ENCODE data around the gene RELL2.
A peak's percentile ranks its signal among the peaks of the same experiment; 100 is the strongest.

RELL2 gene

GRCh38 chr5:141634720-141635119, 2.1 kb upstream of the RELL2 start:
- DNase-seq: no peak
- no peaks in the 10 kb centered on the region for H3K9me3 Mint-ChIP-seq
- no peaks in the 10 kb centered on the region for H3K27me3 Mint-ChIP-seq
- peaks cover 32 to 44% of the 10 kb centered on the region in 2 donors for H3K4me1 Mint-ChIP-seq
- H3K27ac Mint-ChIP-seq: peak overlapping the region; percentile 60
- ATAC-seq (replicated peaks): no peak
- peaks cover 10 to 14% of the 10 kb centered on the region in 2 donors for H3K36me3 Mint-ChIP-seq
- H3K4me3 Mint-ChIP-seq: peak overlapping the region in 1 of 2 donors; percentile 91

- Mint-ChIP-seq H3K4me1 (peaks cover 32 to 44% of the 10 kb centered on the region in 2 donors), H3K36me3 (peaks cover 6 to 10% of the 10 kb centered on the region in 2 donors), H3K9me3 (no peaks in the 10 kb centered on the region), H3K27me3 (no peaks in the 10 kb centered on the region), H3K4me3 (peak overlapping the region; percentile 91 to 92), H3K27ac (peak overlapping the region; percentile 77)
- ATAC-seq (replicated peaks): no peak
- no peak for DNase-seq
Observed at GRCh38 chr5:141635646-141636045, 1.2 kb upstream of the RELL2 start.

GRCh38 chr5:141636106-141636412, 738 bp upstream of the RELL2 start:
- H3K4me1 Mint-ChIP-seq: peaks cover 32 to 44% of the 10 kb centered on the region in 2 donors
- ATAC-seq (replicated peaks) (no peak), DNase-seq (no peak)
- peak overlapping the region; percentile 91 to 92 for H3K4me3 Mint-ChIP-seq
- H3K27ac Mint-ChIP-seq: peak overlapping the region; percentile 77
- peaks cover 6 to 14% of the 10 kb centered on the region in 2 donors for H3K36me3 Mint-ChIP-seq
- H3K9me3 Mint-ChIP-seq: no peaks in the 10 kb centered on the region
- no peaks in the 10 kb centered on the region for H3K27me3 Mint-ChIP-seq

DNA sequence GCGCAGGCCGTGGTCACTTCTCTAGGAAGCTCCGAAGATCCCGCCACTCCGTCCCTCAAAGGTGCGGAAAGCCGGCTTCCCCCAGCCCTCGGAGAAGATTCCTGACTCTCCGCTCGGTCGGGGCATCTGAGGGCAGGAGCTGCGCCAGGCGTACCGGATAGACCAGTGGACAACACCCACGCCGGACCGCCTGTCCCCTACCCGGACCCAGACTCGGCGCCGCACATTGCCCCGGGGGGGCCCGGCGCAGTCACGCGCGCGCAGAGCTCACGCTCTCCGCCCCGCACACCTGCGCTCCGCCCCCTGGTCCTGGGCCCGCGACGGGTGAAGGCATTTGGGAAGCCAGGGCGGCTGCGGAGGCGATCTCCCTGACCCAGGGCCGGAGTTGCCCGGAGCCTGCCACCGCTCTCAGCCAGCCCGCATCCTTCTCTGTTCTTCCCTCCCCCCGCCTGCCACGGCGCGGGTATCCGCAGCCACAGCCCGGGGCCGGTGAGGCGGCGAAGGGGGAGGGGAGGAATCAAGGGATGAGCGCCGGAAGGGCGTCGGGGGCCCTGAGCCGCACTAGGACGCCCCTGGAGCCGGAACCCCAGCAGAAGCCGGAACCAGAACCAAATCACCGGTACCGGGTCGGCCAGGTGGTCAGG, 448 bp downstream of the RELL2 start:
- Mint-ChIP-seq H3K9me3 (no peaks in the 10 kb centered on the region), H3K4me1 (peaks cover 38 to 53% of the 10 kb centered on the region in 2 donors), H3K27me3 (no peaks in the 10 kb centered on the region), H3K4me3 (peak overlapping the region; percentile 91 to 92), H3K36me3 (peaks cover 4 to 20% of the 10 kb centered on the region in 2 donors), H3K27ac (peak overlapping the region; percentile 93)
- ATAC-seq (replicated peaks) (peak; percentile 30 to 48), DNase-seq (peak; percentile 31)

- H3K27ac Mint-ChIP-seq: peak overlapping the region; percentile 93
- H3K9me3 Mint-ChIP-seq: no peaks in the 10 kb centered on the region
- peak; percentile 31 for DNase-seq
- H3K36me3 Mint-ChIP-seq: peaks cover 0 to 20% of the 10 kb centered on the region in 2 donors
- H3K4me3 Mint-ChIP-seq: peak overlapping the region; percentile 91 to 92
- H3K4me1 Mint-ChIP-seq: peaks cover 34 to 49% of the 10 kb centered on the region in 2 donors
- H3K27me3 Mint-ChIP-seq: no peaks in the 10 kb centered on the region
- peak; percentile 33 for ATAC-seq (replicated peaks)
Observed at GRCh38 chr5:141637767-141638419, 1.1 kb downstream of the RELL2 start.

- Mint-ChIP-seq H3K4me3 (no peak overlapping the region), H3K27ac (no peak overlapping the region), H3K27me3 (no peaks in the 10 kb centered on the region), H3K9me3 (no peaks in the 10 kb centered on the region), H3K4me1 (peaks cover 32 to 44% of the 10 kb centered on the region in 2 donors), H3K36me3 (peaks cover 0 to 21% of the 10 kb centered on the region in 2 donors)
- DNase-seq (no peak), ATAC-seq (replicated peaks) (no peak)
Observed at GRCh38 chr5:141638771-141639170, 2.0 kb downstream of the RELL2 start.

DNA sequence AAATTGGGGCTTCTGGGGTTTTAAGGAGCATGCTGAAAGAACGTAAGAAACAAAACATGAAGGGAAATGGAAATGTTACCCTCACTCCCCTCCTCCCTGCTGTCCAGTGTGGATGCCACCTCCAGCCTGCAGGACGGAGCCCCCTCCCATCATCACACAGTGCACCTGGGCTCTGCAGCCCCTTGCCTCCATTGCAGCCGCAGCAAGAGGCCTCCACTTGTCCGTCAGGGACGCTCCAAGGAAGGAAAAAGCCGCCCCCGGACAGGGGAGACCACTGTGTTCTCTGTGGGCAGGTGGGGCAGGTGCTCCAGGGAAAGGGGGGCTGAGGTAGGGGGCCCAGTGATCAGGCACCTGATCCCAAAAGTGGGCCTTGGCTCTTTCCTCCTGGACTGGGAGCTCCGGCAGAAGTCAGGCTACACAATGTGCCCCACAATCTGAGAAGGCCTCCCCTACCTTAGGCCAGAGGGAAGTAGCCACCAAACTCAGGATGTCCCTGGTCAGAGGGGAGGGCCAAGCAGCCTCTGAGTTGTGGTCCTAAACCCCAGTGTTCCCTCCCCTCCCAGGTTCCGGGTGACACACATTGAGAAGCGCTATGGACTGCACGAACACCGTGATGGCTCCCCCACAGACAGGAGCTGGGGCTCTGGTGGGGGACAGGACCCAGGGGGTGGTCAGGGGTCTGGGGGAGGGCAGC, 2.7 kb downstream of the RELL2 start:
- Mint-ChIP-seq H3K4me3 (no peak overlapping the region), H3K4me1 (peaks cover 27 to 36% of the 10 kb centered on the region in 2 donors), H3K27ac (no peak overlapping the region), H3K36me3 (peaks cover 1 to 28% of the 10 kb centered on the region in 2 donors), H3K27me3 (no peaks in the 10 kb centered on the region), H3K9me3 (no peaks in the 10 kb centered on the region)
- ATAC-seq (replicated peaks) (no peak), DNase-seq (no peak)

DNA sequence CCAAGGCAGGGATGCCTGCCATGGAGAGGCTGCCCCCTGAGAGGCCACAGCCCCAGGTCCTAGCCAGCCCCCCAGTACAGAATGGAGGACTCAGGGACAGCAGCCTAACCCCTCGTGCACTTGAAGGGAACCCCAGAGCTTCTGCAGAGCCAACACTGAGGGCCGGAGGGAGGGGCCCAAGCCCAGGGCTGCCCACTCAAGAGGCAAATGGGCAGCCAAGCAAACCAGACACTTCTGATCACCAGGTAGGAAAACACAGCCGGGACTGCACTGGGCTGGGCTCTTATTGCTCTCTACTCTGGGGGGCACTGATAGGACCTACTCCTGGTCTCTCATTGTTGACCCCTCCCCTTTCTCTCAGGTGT, 3.2 kb downstream of the RELL2 start:
- Mint-ChIP-seq H3K27ac (no peak overlapping the region), H3K9me3 (no peaks in the 10 kb centered on the region), H3K27me3 (no peaks in the 10 kb centered on the region), H3K4me3 (no peak overlapping the region), H3K36me3 (peaks cover 5 to 32% of the 10 kb centered on the region in 2 donors), H3K4me1 (peaks cover 23 to 31% of the 10 kb centered on the region in 2 donors)
- no peak for DNase-seq
- no peak for ATAC-seq (replicated peaks)

DNA sequence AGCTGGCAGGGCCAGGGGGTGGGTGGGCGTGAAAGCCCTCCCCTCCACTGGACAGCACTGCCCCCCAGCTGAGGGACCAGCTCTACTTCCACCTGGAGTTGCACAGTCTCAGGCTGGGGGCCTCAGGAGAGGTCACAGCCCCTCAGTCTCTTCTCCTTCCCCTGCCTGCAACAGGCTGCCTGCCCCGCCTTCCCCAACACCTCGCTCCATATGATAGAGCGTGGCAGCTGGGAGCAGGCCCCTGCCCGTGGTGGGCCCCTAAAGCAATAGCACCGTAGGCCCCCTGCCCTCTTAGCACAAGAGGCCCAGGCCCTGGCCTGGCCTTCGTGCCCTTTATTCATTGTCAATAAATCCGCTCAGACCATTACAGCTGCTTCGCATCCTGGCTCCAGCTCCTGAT, 3.9 kb downstream of the RELL2 start:
- H3K27ac Mint-ChIP-seq: peak overlapping the region; percentile 81
- no peaks in the 10 kb centered on the region for H3K9me3 Mint-ChIP-seq
- H3K4me1 Mint-ChIP-seq: peaks cover 19 to 24% of the 10 kb centered on the region in 2 donors
- ATAC-seq (replicated peaks): no peak
- H3K4me3 Mint-ChIP-seq: no peak overlapping the region
- H3K36me3 Mint-ChIP-seq: peaks cover 6 to 31% of the 10 kb centered on the region in 2 donors
- no peak for DNase-seq
- no peaks in the 10 kb centered on the region for H3K27me3 Mint-ChIP-seq

DNA sequence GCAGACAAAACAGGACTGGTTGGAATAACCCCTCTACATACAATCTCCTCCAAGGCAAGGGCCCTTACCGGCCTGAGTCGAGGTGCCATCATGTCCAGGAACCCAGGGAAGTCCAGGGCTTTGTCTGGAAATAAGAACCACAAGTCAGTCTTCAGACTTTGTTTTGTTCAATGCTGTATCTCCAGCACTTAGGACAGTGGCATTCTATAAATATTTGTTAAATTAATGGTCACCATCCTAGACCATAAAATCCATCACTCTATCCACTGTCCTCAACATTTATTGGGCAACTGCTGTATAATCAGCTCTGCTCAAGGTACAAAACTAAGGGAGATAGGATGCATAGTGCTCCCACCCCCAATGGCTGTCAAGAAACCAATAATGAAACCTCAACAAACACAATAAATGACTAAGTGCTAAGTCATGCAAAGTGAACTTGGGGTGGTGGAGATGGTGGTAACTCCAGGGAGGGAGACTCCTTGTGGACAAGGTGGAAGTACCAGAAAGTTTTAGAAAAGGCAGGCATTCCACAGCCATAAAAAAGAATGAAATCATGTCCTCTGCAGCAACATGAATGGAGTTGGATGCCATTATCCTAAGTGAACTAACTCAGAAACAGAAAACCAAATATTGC, 5.0 kb downstream of the RELL2 start:
- Mint-ChIP-seq H3K27ac (no peak overlapping the region), H3K9me3 (no peaks in the 10 kb centered on the region), H3K27me3 (no peaks in the 10 kb centered on the region), H3K4me1 (peaks cover 17% of the 10 kb centered on the region in 2 donors), H3K36me3 (peaks cover 16 to 41% of the 10 kb centered on the region in 2 donors), H3K4me3 (no peak overlapping the region)
- ATAC-seq (replicated peaks): no peak
- no peak for DNase-seq

DNA sequence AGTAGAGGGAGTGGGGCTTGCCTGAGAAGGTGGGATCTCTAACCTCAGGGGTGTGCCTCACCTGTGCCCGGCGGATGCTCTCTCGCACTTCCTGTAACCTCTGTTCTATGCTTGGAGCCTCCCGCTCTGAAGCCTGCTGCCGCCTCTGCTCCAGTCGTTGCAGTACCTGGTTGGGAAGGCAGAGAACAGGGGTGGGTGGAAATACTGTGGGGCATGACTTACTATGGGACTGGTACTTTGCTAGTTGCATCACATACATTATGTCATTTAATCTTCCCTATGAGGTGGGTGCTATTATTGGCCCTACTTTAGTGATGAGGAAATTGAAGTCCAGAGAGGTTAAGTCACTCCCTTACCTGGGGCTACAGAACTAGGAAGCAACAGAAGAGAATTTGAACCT, 9.2 kb downstream of the RELL2 start:
- Mint-ChIP-seq H3K4me1 (peaks cover 16 to 30% of the 10 kb centered on the region in 2 donors), H3K9me3 (no peaks in the 10 kb centered on the region), H3K4me3 (no peak overlapping the region), H3K27ac (peak overlapping the region; percentile 39), H3K36me3 (peaks cover 20 to 55% of the 10 kb centered on the region in 2 donors), H3K27me3 (no peaks in the 10 kb centered on the region)
- no peak for DNase-seq
- no peak for ATAC-seq (replicated peaks)

GRCh38 chr5:141647242-141647641, 10.4 kb downstream of the RELL2 start:
- H3K27me3 Mint-ChIP-seq: no peaks in the 10 kb centered on the region
- H3K27ac Mint-ChIP-seq: no peak overlapping the region
- H3K9me3 Mint-ChIP-seq: no peaks in the 10 kb centered on the region
- ATAC-seq (replicated peaks): no peak
- no peak for DNase-seq
- no peak overlapping the region for H3K4me3 Mint-ChIP-seq
- peaks cover 16 to 31% of the 10 kb centered on the region in 2 donors for H3K4me1 Mint-ChIP-seq
- H3K36me3 Mint-ChIP-seq: peaks cover 20 to 48% of the 10 kb centered on the region in 2 donors

DNA sequence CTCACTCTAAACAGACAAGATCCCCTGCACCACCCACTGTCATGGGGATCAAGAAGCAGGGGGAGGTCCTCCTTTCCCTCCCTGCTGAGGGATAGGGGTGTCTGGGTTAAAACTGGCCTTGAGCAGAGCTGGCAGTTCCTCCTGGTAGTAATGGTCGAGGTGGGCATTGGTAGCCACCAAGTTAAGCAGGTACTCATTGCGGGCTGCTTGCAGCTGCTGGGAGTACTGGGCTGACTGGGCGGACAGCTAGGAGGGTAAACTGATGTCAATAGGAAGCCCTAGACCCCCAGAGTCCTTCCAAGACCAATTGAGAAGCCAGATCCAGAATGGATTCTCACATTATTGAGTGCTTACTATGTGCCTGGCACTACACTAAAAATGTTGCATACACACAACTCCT, 11.1 kb downstream of the RELL2 start:
- DNase-seq (no peak), ATAC-seq (replicated peaks) (no peak)
- peaks cover 20 to 43% of the 10 kb centered on the region in 2 donors for H3K36me3 Mint-ChIP-seq
- H3K27ac Mint-ChIP-seq: no peak overlapping the region
- no peak overlapping the region for H3K4me3 Mint-ChIP-seq
- peaks cover 17 to 34% of the 10 kb centered on the region in 2 donors for H3K4me1 Mint-ChIP-seq
- no peaks in the 10 kb centered on the region for H3K9me3 Mint-ChIP-seq
- no peaks in the 10 kb centered on the region for H3K27me3 Mint-ChIP-seq

DNA sequence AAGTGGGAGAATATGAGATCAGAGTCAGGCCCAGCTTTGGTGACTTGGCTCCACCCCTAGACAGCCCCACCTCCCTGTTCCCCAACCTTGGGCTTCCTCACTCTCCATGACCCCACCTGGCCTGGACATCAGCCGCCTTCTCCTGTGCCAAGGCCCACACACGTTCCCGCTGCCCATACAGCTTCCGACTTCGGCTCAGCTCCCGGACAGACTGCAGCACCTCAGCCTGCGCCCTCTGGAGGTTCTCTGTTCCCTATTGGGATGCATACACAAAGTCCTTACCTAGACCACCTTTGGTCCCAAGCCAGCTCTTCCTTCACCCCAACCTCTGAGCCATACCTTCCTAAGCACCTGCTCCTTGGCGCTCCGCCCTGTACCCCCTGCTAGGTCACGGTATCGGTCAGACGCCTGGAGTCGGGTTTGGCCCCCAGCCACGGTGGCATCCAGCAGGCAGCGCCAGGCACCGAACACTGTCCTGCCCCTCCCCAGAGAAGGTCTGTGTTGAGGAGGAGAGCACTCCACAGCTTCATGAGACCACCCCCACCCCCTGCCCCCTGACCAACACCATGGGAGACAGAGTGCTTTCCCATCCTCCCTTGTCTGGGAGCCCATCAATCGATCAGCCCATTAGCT, 12.4 kb downstream of the RELL2 start:
- no peak for ATAC-seq (replicated peaks)
- Mint-ChIP-seq H3K27me3 (no peaks in the 10 kb centered on the region), H3K4me1 (peaks cover 17 to 34% of the 10 kb centered on the region in 2 donors), H3K4me3 (no peak overlapping the region), H3K36me3 (peaks cover 20 to 38% of the 10 kb centered on the region in 2 donors), H3K9me3 (no peaks in the 10 kb centered on the region), H3K27ac (no peak overlapping the region)
- no peak for DNase-seq

Data from stimulated activated naive B cell treated with anti-CD40 and anti-IgM and Interleukin-4, amounts not matched to agents 10 μg/mL and 1 μg/mL and 100 μg/mL, for 72 hours (primary cell).